ENCODE results near the gene ATP5MK. TPM values are rescaled to one million over a fixed set of nuclear protein-coding genes. Genes with fewer than 3 reads are reported as not detected.
A peak's percentile ranks its signal among the peaks of the same experiment; 100 is the strongest.

The ATP5MK gene
- total RNA-seq, 1 donor from 2014 or later = 208 TPM

- H3K27me3 Mint-ChIP-seq (ENCODE audit: low read depth) = no peaks in the 10 kb centered on the region
- H3K4me3 Mint-ChIP-seq = peak within 1 kb of the TSS; percentile 89
- no peaks in the 10 kb centered on the region for H3K36me3 Mint-ChIP-seq
- H3K4me1 Mint-ChIP-seq = peaks cover 4% of the 10 kb centered on the region
- no peaks in the 10 kb centered on the region for H3K9me3 Mint-ChIP-seq
- TF ChIP-seq CTCF (IDR thresholded peaks at IDR 0.05; ENCODE audit: unreplicated experiment) = no peak
- DNase-seq (ENCODE audit: low spot score in 2 of 2, unreplicated experiment in 2 of 2) = peak; percentile 84 to 90
- peak within 1 kb of the TSS; percentile 94 for H3K27ac Mint-ChIP-seq
These were observed 45.6 kb downstream of the ATP5MK start, which contains the start of gene PCGF6 for GRCh38 chr10:103350517-103351260. Gene PCGF6, minus strand, starts transcription at chr10:103351140. Its CDS starts 74 bp downstream, at chr10:103351066.

GRCh38 chr10:103350175-103350516, 46.1 kb downstream of the ATP5MK start:
- Mint-ChIP-seq H3K4me3 (peak overlapping the region; percentile 89), H3K27me3 (ENCODE audit: low read depth) (no peaks in the 10 kb centered on the region), H3K9me3 (no peaks in the 10 kb centered on the region), H3K36me3 (peaks cover under 1% of the 10 kb centered on the region), H3K4me1 (peaks cover 4% of the 10 kb centered on the region), H3K27ac (peak overlapping the region; percentile 84)
- DNase-seq (ENCODE audit: low spot score in 2 of 2, unreplicated experiment in 2 of 2) = peak in 1 of 2 experiments; percentile 39
- TF ChIP-seq CTCF (IDR thresholded peaks at IDR 0.05; ENCODE audit: unreplicated experiment) = no peak

Small RNA genes lying within 50 kb of the gene (microRNA-seq; reads per million reads assigned to microRNA genes)
- 2,484 reads per million, percentile 86 among the genes with 10 or more reads in this experiment for gene MIR1307

Other genes with a start within 250 kb of the ATP5MK start
- 77.7 to 84.3 TPM (median 81.2 TPM) in 3 replicates for gene NT5C2, start 203.2 kb downstream of the ATP5MK start, total RNA-seq
- gene RPEL1, start 150.6 kb downstream of the ATP5MK start, total RNA-seq = not detected in 3 replicates
- gene INA, start 119.3 kb downstream of the ATP5MK start, total RNA-seq = 1.1 to 1.2 TPM (median 1.2 TPM) in 3 replicates
- 10.5 to 10.7 TPM (median 10.6 TPM) in 3 replicates for gene PCGF6, start 45.3 kb downstream of the ATP5MK start, total RNA-seq
- 4.7 to 5.2 TPM (median 4.9 TPM) in 3 replicates for gene TAF5, start 28.5 kb downstream of the ATP5MK start, total RNA-seq
- gene PDCD11, start 151 bp upstream of the ATP5MK start, total RNA-seq = 48.9 to 53.6 TPM (median 50.4 TPM) in 3 replicates
- 4.3 to 6.0 TPM (median 5.6 TPM) in 3 replicates for gene CALHM2, start 55.9 kb upstream of the ATP5MK start, total RNA-seq
- not detected in 3 replicates for gene CALHM1, start 62.4 kb upstream of the ATP5MK start, total RNA-seq
- gene CALHM3, start 82.8 kb upstream of the ATP5MK start, total RNA-seq = not detected in 3 replicates
- gene NEURL1, start 97.2 kb upstream of the ATP5MK start, total RNA-seq = 0.40 to 0.88 TPM (median 0.54 TPM) in 3 replicates